Heart left ventricle (tissue), 13 donors: ENCODE data around the gene NUP133.

ENCODE experiments used
- POLR2A ChIP-seq, 2 donors: fragments of 450-650 bp; IDR thresholded peaks; one replicate each; pipeline ENCODE4 v1.6.1; 2017; ENCODE audit warnings: antibody characterized with exemption in 2 of 2, mild to moderate bottlenecking in 2 of 2, moderate library complexity in 2 of 2
- TF ChIP-seq, protein P1 (sequence below), 12 donors: fragments of 200-600 bp; sonication (generic) in 4 of 12; IDR thresholded peaks; one replicate each; pipeline versions ENCODE4 v1.5.0 to v1.8.0; 2018 to 2022; ENCODE audit warnings: antibody characterized with exemption in 12 of 12, mild to moderate bottlenecking in 5 of 12
- donor health status: ischemic (EF 13 %, LVEDD 7.1; RV severe dilation, severe dysfunction).
- donor health status: DM: no; HTN: yes; CAD: no.
- donor health status: DM: no; HTN: no; CAD: no.
- donor health status: ischemic (EF 25% LVEDD 6.9; RV normal size, moderate dysfunction).
- donor health status: ischemic (EF 25% LVEDD 5.7; RV mildly dilated, moderate dysfunction).
- donor health status: ischemic (EF 35%, LVEDD 5.7; RV mildly dilated, moderate dysfunction).
- donor health status: nonischemic (EF 11% LVEDD 7.7; RV severe dilation, severe dysfunction).
- donor health status: DM: yes; HTN: yes; CAD: no.
- donor health status: PGD.
- donor health status: ischemic (EF 29% LVEDD 5.4; RV normal size, mild dysfunction).
- donor health status: nonischemic (EF 23%, LVEDD 6.1; RV moderate dilation, normal function).

DNA sequence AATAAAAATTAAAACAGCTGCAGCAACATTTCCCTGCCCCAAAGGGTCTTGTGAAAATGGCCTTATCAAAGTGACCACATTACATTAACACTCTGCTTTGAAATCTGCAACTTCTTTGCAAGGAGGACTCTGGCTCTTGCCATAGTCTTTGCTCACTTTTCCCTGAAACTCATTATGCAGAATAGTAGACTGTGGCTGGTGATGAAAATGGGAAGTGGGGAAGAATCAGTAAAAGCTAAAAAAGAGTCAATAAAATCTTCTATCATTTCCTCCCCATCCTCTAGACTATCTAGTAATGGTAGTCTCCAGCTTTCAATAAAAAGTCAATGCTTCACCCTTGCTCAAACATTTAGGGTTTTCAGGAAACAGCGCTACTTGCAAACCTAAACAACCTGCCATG is 18.6 kb upstream of the NUP133 start:
- no peak for TF ChIP-seq POLR2A (IDR thresholded peaks at IDR 0.05)
- TF ChIP-seq, protein P1, sequence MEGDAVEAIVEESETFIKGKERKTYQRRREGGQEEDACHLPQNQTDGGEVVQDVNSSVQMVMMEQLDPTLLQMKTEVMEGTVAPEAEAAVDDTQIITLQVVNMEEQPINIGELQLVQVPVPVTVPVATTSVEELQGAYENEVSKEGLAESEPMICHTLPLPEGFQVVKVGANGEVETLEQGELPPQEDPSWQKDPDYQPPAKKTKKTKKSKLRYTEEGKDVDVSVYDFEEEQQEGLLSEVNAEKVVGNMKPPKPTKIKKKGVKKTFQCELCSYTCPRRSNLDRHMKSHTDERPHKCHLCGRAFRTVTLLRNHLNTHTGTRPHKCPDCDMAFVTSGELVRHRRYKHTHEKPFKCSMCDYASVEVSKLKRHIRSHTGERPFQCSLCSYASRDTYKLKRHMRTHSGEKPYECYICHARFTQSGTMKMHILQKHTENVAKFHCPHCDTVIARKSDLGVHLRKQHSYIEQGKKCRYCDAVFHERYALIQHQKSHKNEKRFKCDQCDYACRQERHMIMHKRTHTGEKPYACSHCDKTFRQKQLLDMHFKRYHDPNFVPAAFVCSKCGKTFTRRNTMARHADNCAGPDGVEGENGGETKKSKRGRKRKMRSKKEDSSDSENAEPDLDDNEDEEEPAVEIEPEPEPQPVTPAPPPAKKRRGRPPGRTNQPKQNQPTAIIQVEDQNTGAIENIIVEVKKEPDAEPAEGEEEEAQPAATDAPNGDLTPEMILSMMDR (IDR thresholded peaks at IDR 0.05): no peak
